Liver (tissue), 9 donors: Measurements from ENCODE around the gene PRSS23. TPM values are rescaled to one million over a fixed set of nuclear protein-coding genes. Genes with fewer than 3 reads are reported as not detected.
A peak's percentile ranks its signal among the peaks of the same experiment; 100 is the strongest.

Experiments used
- DNase-seq: peaks from one replicate; pipeline ENCODE4 v3.0.0-alpha.2; 2017; ENCODE audit warnings: low spot score
- H3K27ac ChIP-seq, 2 donors: one replicate each; pipeline ENCODE4 v1.7.0; 2013; ENCODE audit warnings: inconsistent platforms in 2 of 2, low read length in 2 of 2, control low read depth in 1 of 2, low read depth in 1 of 2, mild to moderate bottlenecking in 1 of 2
- H3K27me3 ChIP-seq, 4 donors: one replicate each; pipeline versions ENCODE4 v1.6.1 to v1.7.0; 2013; ENCODE audit warnings: low read length in 3 of 4, inconsistent platforms in 1 of 4, mild to moderate bottlenecking in 1 of 4, moderate library complexity in 1 of 4; ENCODE audit not compliant: control insufficient read depth in 4 of 4, insufficient read depth in 4 of 4
- H3K36me3 ChIP-seq, 4 donors: one replicate each; pipeline versions ENCODE4 v1.6.1 to v1.7.0; 2013; ENCODE audit warnings: low read length in 3 of 4, mild to moderate bottlenecking in 3 of 4, low read depth in 1 of 4, moderate library complexity in 1 of 4; ENCODE audit not compliant: control insufficient read depth in 4 of 4, insufficient read depth in 3 of 4
- H3K4me1 ChIP-seq, 4 donors: one replicate each; pipeline versions ENCODE4 v1.6.1 to v1.7.0; 2013; ENCODE audit warnings: low read length in 3 of 4, mild to moderate bottlenecking in 3 of 4, moderate library complexity in 1 of 4; ENCODE audit not compliant: control insufficient read depth in 4 of 4, insufficient read depth in 4 of 4
- H3K4me3 ChIP-seq, 3 donors: one replicate each; pipeline versions ENCODE4 v1.6.1 to v1.7.0; 2013; ENCODE audit warnings: low read length in 3 of 3, control low read depth in 1 of 3, low read depth in 1 of 3, mild to moderate bottlenecking in 1 of 3
- H3K9ac ChIP-seq, 2 donors: one replicate each; pipeline ENCODE4 v1.7.0; 2013; ENCODE audit warnings: low read length in 2 of 2, mild to moderate bottlenecking in 2 of 2, moderate library complexity in 2 of 2, control low read depth in 1 of 2, low read depth in 1 of 2
- H3K9me3 ChIP-seq, 4 donors: one replicate each; pipeline versions ENCODE4 v1.6.1 to v1.7.0; 2013; ENCODE audit warnings: low read length in 3 of 4; ENCODE audit not compliant: control insufficient read depth in 4 of 4
- ATF3 ChIP-seq: IDR thresholded peaks from 2 replicates; pipeline ENCODE4 v1.6.1; 2016; ENCODE audit warnings: antibody characterized with exemption
- EGR1 ChIP-seq, 2 donors: IDR thresholded peaks; 2 replicates each; pipeline ENCODE4 v1.6.1; 2016 to 2018; ENCODE audit warnings: antibody characterized with exemption in 2 of 2, low read depth in 2 of 2
- FOXA1 ChIP-seq: IDR thresholded peaks from 2 replicates; pipeline ENCODE4 v1.6.1; 2016; ENCODE audit warnings: antibody characterized with exemption
- FOXA2 ChIP-seq: IDR thresholded peaks from 2 replicates; pipeline ENCODE4 v1.6.1; 2016; ENCODE audit warnings: antibody characterized with exemption
- GABPA ChIP-seq, 2 donors: IDR thresholded peaks in 1 of 2; conservative IDR thresholded peaks in 1 of 2; 2 replicates each; pipeline ENCODE4 v1.6.1; 2016; ENCODE audit warnings: antibody characterized with exemption in 2 of 2, mild to moderate bottlenecking in 1 of 2, moderate library complexity in 1 of 2
- HNF4A ChIP-seq, 2 donors: conservative IDR thresholded peaks; 2 replicates each; pipeline ENCODE4 v1.6.1; 2016; ENCODE audit warnings: antibody characterized with exemption in 2 of 2, mild to moderate bottlenecking in 2 of 2
- HNF4G ChIP-seq: IDR thresholded peaks from 2 replicates; pipeline ENCODE4 v1.6.1; 2016; ENCODE audit warnings: antibody characterized with exemption
- JUND ChIP-seq, 2 donors: IDR thresholded peaks; 2 replicates each; pipeline ENCODE4 v1.6.1; 2016; ENCODE audit warnings: antibody characterized with exemption in 2 of 2
- MAX ChIP-seq: IDR thresholded peaks from 2 replicates; pipeline ENCODE4 v1.6.1; 2016; ENCODE audit warnings: antibody characterized with exemption
- NR2F2 ChIP-seq: IDR thresholded peaks from 2 replicates; pipeline ENCODE4 v1.6.1; 2016; ENCODE audit warnings: antibody characterized with exemption
- RAD21 ChIP-seq, 2 donors: IDR thresholded peaks; 2 replicates each; pipeline ENCODE4 v1.6.1; 2016; ENCODE audit warnings: antibody characterized with exemption in 2 of 2, mild to moderate bottlenecking in 2 of 2
- REST ChIP-seq: IDR thresholded peaks from 2 replicates; pipeline ENCODE4 v1.6.1; 2016; ENCODE audit warnings: antibody characterized with exemption, mild to moderate bottlenecking
- RXRA ChIP-seq, 2 donors: IDR thresholded peaks; 2 replicates each; pipeline ENCODE4 v1.6.1; 2017 to 2018; ENCODE audit warnings: antibody characterized with exemption in 2 of 2, mild to moderate bottlenecking in 1 of 2
- SP1 ChIP-seq: IDR thresholded peaks from 2 replicates; pipeline ENCODE4 v1.6.1; 2018; ENCODE audit warnings: antibody characterized with exemption, mild to moderate bottlenecking
- TAF1 ChIP-seq: conservative IDR thresholded peaks from 2 replicates; pipeline ENCODE4 v1.6.1; 2016; ENCODE audit warnings: antibody characterized with exemption, mild to moderate bottlenecking
- YY1 ChIP-seq: IDR thresholded peaks from 2 replicates; pipeline ENCODE4 v1.6.1; 2016; ENCODE audit warnings: antibody characterized with exemption, mild to moderate bottlenecking
- WGBS: extraction: QIAGEN DNeasy Blood & Tissue Kit; methylation state at CpG from one replicate; pipeline ENCODE4 v1.1.7; 2013; 5-methylcytosine and 5-hydroxymethylcytosine counted together
- polyA plus RNA-seq, 2 donors: library from polyadenylated mRNA; stranded (reverse) in 1 of 2; unstranded in 1 of 2; fragments of 200-250 nt in 1 of 2; fragments of >200 nt in 1 of 2; fragmentation: Nextera tagmentation in 1 of 2; extraction: Ambion mirVana in 1 of 2; gene quantifications; one replicate each; pipeline versions ENCODE4 v1.2.1 to v1.2.3, GENCODE V29; 2013 to 2015
- total RNA-seq, 2 donors: library from RNA; depleted of rRNA; stranded (reverse); fragments of >200 nt; gene quantifications; one replicate each; pipeline ENCODE4 v1.2.3, GENCODE V29; 2014
- TF ChIP-seq, protein P1 (sequence below): IDR thresholded peaks from 2 replicates; pipeline ENCODE4 v1.6.1; 2016; ENCODE audit warnings: antibody characterized with exemption
- TF ChIP-seq, protein P2 (sequence below): fragments of 150-350 bp; IDR thresholded peaks from 2 replicates; pipeline ENCODE4 v1.5.1; 2017; ENCODE audit warnings: improper control_type of control experiment, low read depth, low read length; ENCODE audit not compliant: missing input control
- donor health status: healthy.
- donor health status: healthy.
- donor health status: healthy.
- donor health status: healthy.
- donor health status: healthy.

The PRSS23 gene, protein sequence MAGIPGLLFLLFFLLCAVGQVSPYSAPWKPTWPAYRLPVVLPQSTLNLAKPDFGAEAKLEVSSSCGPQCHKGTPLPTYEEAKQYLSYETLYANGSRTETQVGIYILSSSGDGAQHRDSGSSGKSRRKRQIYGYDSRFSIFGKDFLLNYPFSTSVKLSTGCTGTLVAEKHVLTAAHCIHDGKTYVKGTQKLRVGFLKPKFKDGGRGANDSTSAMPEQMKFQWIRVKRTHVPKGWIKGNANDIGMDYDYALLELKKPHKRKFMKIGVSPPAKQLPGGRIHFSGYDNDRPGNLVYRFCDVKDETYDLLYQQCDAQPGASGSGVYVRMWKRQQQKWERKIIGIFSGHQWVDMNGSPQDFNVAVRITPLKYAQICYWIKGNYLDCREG
- total RNA-seq (10 to 100 TPM in 1 of 2 donors, 1 to 10 TPM in 1; 2.3 to 11.0 TPM), polyA plus RNA-seq (1 to 10 TPM; 5.7 to 9.9 TPM)

DNA sequence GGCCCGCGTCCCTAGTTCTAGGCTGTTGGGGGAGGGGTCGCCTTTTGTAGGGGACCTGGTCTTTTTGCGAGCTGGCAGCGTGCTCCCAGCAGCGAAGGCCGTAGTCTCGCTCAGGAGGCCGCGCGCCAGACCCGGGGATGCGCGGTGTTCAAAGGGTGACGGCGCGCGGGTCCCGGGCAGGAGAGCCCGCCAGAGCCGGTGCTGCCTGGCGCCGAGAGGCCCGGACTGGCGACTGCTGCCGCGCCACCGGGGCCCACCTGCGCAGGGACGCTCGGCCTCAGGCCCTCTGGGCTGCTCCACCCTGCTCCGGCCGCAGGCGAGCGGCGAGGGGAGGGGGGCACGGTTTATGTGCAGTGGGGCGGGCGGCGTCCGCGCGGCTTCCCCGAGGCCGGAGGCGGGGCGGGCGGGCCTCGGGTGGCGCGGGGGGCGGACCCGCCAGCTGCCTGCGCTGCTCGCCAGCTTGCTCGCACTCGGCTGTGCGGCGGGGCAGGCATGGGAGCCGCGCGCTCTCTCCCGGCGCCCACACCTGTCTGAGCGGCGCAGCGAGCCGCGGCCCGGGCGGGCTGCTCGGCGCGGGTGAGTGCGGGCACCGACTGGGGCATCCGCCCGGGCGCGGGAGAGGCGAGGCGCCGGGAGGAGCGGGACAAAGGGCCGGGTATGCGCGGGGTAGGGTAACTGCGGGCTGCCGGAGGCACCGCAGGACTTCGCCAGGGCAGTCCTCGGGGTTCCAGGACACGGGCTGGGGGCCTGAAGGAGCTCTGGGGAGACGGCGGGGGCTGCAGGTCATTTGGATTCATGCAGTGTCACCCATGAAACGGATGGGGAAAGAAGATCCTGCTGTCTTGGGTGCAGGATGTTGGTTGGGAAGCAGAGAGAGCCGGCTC, at the start of gene PRSS23:
Gene PRSS23 (plus strand): TSS at position 467 of the 884 bp plus-strand sequence. CDS start 7,102 bp downstream, outside the sequence.
- no peak for TF ChIP-seq NR2F2
- TF ChIP-seq RXRA (IDR thresholded peaks at IDR 0.05), result no peak
- TF ChIP-seq FOXA2, result no peak
- TF ChIP-seq SP1, result no peak
- no peak for TF ChIP-seq JUND (IDR thresholded peaks at IDR 0.05)
- TF ChIP-seq TAF1, result no peak
- TF ChIP-seq ATF3, result no peak
- no peak for TF ChIP-seq FOXA1
- no peak for TF ChIP-seq REST
- TF ChIP-seq EGR1 (IDR thresholded peaks at IDR 0.05; ENCODE audit: low read depth in 2 of 2), result no peak
- TF ChIP-seq, protein P1, sequence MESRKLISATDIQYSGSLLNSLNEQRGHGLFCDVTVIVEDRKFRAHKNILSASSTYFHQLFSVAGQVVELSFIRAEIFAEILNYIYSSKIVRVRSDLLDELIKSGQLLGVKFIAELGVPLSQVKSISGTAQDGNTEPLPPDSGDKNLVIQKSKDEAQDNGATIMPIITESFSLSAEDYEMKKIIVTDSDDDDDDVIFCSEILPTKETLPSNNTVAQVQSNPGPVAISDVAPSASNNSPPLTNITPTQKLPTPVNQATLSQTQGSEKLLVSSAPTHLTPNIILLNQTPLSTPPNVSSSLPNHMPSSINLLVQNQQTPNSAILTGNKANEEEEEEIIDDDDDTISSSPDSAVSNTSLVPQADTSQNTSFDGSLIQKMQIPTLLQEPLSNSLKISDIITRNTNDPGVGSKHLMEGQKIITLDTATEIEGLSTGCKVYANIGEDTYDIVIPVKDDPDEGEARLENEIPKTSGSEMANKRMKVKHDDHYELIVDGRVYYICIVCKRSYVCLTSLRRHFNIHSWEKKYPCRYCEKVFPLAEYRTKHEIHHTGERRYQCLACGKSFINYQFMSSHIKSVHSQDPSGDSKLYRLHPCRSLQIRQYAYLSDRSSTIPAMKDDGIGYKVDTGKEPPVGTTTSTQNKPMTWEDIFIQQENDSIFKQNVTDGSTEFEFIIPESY, result no peak
- TF ChIP-seq, protein P2, sequence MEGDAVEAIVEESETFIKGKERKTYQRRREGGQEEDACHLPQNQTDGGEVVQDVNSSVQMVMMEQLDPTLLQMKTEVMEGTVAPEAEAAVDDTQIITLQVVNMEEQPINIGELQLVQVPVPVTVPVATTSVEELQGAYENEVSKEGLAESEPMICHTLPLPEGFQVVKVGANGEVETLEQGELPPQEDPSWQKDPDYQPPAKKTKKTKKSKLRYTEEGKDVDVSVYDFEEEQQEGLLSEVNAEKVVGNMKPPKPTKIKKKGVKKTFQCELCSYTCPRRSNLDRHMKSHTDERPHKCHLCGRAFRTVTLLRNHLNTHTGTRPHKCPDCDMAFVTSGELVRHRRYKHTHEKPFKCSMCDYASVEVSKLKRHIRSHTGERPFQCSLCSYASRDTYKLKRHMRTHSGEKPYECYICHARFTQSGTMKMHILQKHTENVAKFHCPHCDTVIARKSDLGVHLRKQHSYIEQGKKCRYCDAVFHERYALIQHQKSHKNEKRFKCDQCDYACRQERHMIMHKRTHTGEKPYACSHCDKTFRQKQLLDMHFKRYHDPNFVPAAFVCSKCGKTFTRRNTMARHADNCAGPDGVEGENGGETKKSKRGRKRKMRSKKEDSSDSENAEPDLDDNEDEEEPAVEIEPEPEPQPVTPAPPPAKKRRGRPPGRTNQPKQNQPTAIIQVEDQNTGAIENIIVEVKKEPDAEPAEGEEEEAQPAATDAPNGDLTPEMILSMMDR, result no peak
- TF ChIP-seq GABPA (IDR thresholded peaks at IDR 0.05 in 1 of 2, conservative IDR thresholded peaks at IDR 0.05 in 1 of 2), result no peak
- no peak for TF ChIP-seq YY1
- TF ChIP-seq RAD21 (IDR thresholded peaks at IDR 0.05), result no peak
- TF ChIP-seq HNF4G, result no peak
- no peak for TF ChIP-seq HNF4A (conservative IDR thresholded peaks at IDR 0.05)
- no peak for TF ChIP-seq MAX
- peak within 1 kb of the TSS in 1 of 2 donors; percentile 4 for H3K27ac ChIP-seq
- peaks cover 0 to 4% (median 2%) of the 10 kb centered on the region in 4 donors for H3K27me3 ChIP-seq
- WGBS, result 1% methylated on average over 97 of the region's 97 CpGs
- no peaks in the 10 kb centered on the region for H3K9me3 ChIP-seq
- peak; percentile 46 for DNase-seq
- H3K4me1 ChIP-seq, result peaks cover 6 to 13% (median 11%) of the 10 kb centered on the region in 4 donors
- no peaks in the 10 kb centered on the region for H3K36me3 ChIP-seq
- peak within 1 kb of the TSS; percentile 36 to 42 for H3K9ac ChIP-seq
- peak within 1 kb of the TSS; percentile 35 to 84 (median 56) for H3K4me3 ChIP-seq
